Measurements from ENCODE around the gene ARHGAP25.

DNA sequence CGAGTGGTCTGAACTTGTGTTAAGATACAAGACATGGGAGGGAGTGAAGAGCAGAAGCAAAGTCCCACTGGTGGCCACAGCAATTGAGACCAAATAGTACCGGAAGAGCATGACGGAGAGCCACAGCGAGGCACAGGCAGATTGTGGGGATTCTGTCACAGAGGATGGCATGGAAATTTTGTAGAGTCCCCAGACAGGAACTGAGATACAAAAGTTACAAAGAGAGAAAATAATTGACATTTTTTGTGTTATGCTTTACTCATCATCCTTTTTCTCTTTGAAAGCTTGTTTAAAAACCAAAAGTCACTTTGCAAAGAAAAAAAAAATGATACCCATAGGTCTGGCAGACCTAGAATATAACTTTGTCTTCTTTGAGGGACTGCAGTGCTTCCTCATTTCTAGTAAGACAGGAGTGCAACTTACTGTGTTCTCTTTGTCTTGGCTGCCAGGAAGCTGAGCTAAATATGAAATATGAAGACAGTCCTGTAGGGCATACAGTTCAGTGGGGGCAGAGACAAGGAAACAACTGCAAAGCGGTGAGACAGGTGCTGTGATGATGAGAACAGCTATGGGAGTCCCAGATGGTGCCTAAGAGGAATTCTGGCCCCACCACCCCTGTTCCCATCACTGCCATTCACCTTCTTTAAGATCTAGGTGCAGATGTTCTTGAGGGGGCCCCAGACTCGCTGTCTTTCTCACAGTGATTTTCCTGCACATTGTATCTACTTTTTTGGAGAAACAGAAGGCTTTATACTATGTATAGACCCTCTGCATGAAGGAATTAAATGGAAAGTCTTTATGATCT is 5.2 kb downstream of the ARHGAP25 start:
- TF ChIP-seq GATA2 (IDR thresholded peaks at IDR 0.05; ENCODE audit: low read depth, low read length) (no peak), GATA3 (IDR thresholded peaks at IDR 0.05; ENCODE audit: low read depth, low read length) (no peak)

All from SH-SY5Y (cell line).